ENCODE data around the gene LDLRAP1.

The LDLRAP1 gene

DNA sequence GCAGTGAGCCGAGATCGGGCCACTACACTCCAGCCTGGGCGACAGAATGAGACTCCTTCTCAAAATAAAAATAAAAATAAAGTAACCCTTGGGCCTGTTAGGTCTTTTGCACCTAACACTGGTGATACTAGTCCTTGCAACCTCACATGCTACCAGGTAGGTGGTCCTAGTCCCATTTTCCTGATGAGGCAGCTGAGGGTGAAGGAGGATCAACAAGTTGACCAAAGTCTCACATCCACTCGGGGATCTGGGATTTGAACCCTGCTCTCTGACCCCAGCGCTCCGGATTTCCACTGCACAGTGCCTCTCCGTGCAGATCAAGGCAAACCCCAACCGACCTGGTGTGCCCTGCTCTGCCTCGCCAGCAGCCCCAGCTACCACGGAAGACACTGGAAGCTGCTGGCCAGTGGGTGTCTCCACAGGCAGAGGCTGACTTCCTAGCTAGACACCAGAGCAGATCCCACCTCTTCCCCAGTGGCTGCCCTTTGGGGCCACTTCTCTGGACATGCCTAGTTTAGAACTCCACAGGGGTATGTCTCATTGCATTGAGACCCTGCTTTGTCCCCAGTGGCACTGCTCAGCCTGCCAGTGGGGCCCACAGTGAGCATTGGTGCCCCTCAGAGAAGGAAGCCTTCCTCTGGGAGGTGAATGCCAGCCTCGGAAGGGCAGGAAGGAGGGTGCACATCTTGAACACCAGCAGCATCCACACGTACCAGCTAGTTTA, 27.6 kb downstream of the LDLRAP1 start:
- Histone ChIP-seq H3K27me3 (replicated peaks; ENCODE audit: control insufficient read depth, insufficient read depth, low read length) (no peaks in the 10 kb centered on the region), H3K36me3 (ENCODE audit: control insufficient read depth, insufficient read depth, low read length) (peaks cover 7% of the 10 kb centered on the region), H3K4me3 (replicated peaks; ENCODE audit: low read depth, low read length) (no peak overlapping the region)
- TF ChIP-seq, protein P1, sequence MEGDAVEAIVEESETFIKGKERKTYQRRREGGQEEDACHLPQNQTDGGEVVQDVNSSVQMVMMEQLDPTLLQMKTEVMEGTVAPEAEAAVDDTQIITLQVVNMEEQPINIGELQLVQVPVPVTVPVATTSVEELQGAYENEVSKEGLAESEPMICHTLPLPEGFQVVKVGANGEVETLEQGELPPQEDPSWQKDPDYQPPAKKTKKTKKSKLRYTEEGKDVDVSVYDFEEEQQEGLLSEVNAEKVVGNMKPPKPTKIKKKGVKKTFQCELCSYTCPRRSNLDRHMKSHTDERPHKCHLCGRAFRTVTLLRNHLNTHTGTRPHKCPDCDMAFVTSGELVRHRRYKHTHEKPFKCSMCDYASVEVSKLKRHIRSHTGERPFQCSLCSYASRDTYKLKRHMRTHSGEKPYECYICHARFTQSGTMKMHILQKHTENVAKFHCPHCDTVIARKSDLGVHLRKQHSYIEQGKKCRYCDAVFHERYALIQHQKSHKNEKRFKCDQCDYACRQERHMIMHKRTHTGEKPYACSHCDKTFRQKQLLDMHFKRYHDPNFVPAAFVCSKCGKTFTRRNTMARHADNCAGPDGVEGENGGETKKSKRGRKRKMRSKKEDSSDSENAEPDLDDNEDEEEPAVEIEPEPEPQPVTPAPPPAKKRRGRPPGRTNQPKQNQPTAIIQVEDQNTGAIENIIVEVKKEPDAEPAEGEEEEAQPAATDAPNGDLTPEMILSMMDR (IDR thresholded peaks at IDR 0.05; ENCODE audit: insufficient read depth, low read length, poor library complexity, severe bottlenecking) = no peak
- no peak for DNase-seq (ENCODE audit: extremely low read depth, insufficient read length)

DNA sequence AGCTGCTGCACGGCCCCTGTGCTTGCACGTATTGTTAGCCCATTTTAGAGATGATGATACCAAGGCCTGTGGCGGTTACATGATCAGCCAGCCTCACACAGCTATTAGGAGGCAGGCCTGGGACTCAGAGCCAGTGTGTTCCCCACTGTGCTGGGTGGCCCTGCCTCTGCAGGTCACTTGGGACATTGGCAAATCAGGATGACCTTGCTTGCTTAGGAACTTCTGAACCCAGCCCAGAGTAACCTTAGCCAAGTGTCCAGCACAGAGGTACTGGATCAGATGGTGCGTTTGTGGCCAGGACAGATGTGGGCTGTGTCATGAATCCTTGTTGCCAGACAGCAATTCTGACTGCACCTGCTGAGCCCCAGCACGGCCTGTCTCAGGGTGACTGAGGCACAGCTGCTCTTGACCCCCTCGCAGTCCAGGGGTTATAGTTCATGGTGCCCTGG, 28.1 kb downstream of the LDLRAP1 start:
- H3K4me3 ChIP-seq (replicated peaks; ENCODE audit: low read depth, low read length) = no peak overlapping the region
- DNase-seq (ENCODE audit: extremely low read depth, insufficient read length) = no peak

DNA sequence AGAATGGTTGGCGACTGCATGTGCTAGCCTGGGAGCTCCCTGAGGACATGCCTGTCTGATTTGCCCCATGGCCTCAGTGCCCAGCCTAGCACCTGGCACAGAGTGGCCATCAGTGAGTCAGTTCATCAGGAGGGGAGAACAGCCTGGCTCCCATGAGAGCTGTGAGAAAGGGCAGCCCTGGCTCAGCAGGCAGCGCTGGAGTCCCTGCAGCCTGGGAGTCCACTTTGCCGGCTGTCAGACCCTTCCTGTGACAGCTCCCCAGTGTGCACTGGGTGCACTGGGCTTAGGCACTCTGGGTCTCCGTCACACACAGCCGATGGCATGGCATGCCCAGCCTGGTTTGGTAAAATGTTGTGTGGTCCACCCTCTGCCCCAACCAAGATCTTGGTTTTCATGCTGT, 28.7 kb downstream of the LDLRAP1 start:
- Histone ChIP-seq H3K36me3 (ENCODE audit: control insufficient read depth, insufficient read depth, low read length) (peaks cover 4% of the 10 kb centered on the region; the same call in 1 of the 2 replicates), H3K27me3 (replicated peaks; ENCODE audit: control insufficient read depth, insufficient read depth, low read length) (no peaks in the 10 kb centered on the region; the same call in 1 of the 2 replicates), H3K4me3 (replicated peaks; ENCODE audit: low read depth, low read length) (no peak overlapping the region)
- DNase-seq (ENCODE audit: extremely low read depth, insufficient read length) = no peak
- TF ChIP-seq, protein P1 (IDR thresholded peaks at IDR 0.05; ENCODE audit: insufficient read depth, low read length, poor library complexity, severe bottlenecking) = no peak

More for the DNA sequence above, 28.1 kb downstream of the LDLRAP1 start:
- TF ChIP-seq, protein P1 (IDR thresholded peaks at IDR 0.05; ENCODE audit: insufficient read depth, low read length, poor library complexity, severe bottlenecking) = no peak
- no peaks in the 10 kb centered on the region for H3K27me3 ChIP-seq (replicated peaks; ENCODE audit: control insufficient read depth, insufficient read depth, low read length)
- H3K36me3 ChIP-seq (ENCODE audit: control insufficient read depth, insufficient read depth, low read length) = peaks cover 7% of the 10 kb centered on the region

DNA sequence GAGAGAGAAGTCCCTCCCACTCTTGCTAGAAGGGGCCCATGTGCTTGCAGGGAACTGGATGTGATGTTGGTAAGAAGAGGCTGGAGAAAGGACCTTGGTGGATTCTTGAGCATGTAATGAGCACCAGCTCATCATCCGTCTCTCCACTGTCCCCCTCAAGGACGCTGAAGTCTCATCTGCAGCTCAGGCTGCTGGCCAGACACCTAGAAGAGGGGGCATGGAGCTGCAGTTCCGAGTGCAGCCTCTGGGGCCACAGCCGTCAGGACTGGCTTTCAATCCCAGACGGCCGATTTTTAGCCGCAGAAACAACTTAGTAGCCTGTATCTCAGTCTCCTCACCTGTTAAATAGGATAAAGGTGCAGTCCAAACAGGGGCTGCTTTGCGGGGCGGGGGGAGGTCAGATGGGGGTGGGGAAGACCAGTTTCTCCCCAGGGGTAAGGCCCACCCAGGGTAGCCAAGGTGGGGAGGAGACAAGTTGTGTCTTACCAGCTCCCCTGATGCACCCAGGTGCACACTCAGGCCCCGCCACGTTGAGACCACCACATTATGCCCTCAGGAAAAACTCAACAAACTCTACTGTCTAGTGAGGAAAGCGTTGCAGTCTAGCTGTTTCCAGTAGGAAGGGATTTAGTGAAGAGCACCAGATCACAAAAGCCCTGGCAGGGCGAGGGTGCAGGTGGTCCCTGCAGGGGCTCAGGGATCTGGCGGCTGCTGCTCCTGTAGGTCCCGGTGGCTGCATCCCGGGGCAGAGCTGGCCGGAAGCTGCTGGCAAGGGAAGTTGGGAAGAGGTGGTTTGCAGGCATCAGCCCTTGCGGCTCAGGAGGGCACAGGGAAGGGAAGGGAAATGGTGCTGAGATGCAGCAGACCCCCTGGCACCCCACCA, 29.5 kb downstream of the LDLRAP1 start:
- DNase-seq (ENCODE audit: extremely low read depth, insufficient read length) = no peak
- H3K36me3 ChIP-seq (ENCODE audit: control insufficient read depth, insufficient read depth, low read length) = no peaks in the 10 kb centered on the region

DNA sequence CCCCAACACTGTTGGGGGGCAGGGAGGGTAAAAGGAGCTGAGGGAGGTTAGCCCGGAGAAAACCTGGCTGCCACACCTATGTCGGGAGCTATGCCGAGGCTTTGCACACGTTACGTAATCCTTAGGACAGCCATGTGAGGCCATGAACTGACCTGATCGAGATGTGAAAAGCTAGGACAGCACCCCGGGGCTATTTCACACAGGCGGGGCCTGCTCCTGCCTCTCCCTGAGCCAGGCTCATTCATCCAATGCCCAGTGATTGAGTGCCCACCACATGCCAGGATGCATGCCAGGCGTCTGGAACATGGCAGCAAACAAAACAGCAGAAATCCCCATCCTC, 30.2 kb downstream of the LDLRAP1 start:
- no peaks in the 10 kb centered on the region for H3K36me3 ChIP-seq (ENCODE audit: control insufficient read depth, insufficient read depth, low read length)
- no peaks in the 10 kb centered on the region; the same call in 1 of the 2 replicates for H3K27me3 ChIP-seq (replicated peaks; ENCODE audit: control insufficient read depth, insufficient read depth, low read length)
- H3K4me3 ChIP-seq (replicated peaks; ENCODE audit: low read depth, low read length) = no peak overlapping the region
- TF ChIP-seq, protein P1 (IDR thresholded peaks at IDR 0.05; ENCODE audit: insufficient read depth, low read length, poor library complexity, severe bottlenecking) = no peak
- no peak for DNase-seq (ENCODE audit: extremely low read depth, insufficient read length)

More for the DNA sequence above, 29.5 kb downstream of the LDLRAP1 start:
- TF ChIP-seq, protein P1 (IDR thresholded peaks at IDR 0.05; ENCODE audit: insufficient read depth, low read length, poor library complexity, severe bottlenecking) = peak; percentile 78
- no peak overlapping the region for H3K4me3 ChIP-seq (replicated peaks; ENCODE audit: low read depth, low read length)
- no peaks in the 10 kb centered on the region; the same call in 1 of the 2 replicates for H3K27me3 ChIP-seq (replicated peaks; ENCODE audit: control insufficient read depth, insufficient read depth, low read length)
